WTC11 (cell line): ENCODE measurements around the gene KITLG. TPM values are rescaled to one million over a fixed set of nuclear protein-coding genes. Genes with fewer than 3 reads are reported as not detected.

Experiments
- ATAC-seq: fragments of 200-7000 bp; cut with Tn5 transposase; 2 replicates; pipeline ENCODE4 v1.10.0; 2021; ENCODE audit warnings: mild to moderate bottlenecking, moderate library complexity
- CTCF ChIA-PET: fragments of 300-600 bp; sonication (Branson Sonifier 250); formaldehyde crosslinking; loops from one replicate; lab custom pipeline; 2021; ENCODE audit warnings: antibody characterized with exemption; lab: Charles Lee
- POLR2A ChIA-PET: fragments of 350-600 bp; sonication (Branson Sonifier 250); formaldehyde crosslinking; loops from one replicate; lab custom pipeline; 2021; ENCODE audit warnings: antibody characterized with exemption; lab: Charles Lee
- DNase-seq: peaks from one replicate; pipeline ENCODE4 v3.0.0; 2021; ENCODE audit warnings: low spot score
- H3K27ac Mint-ChIP-seq: 2 replicates; pipeline ENCODE4 v1.8.0; 2021; ENCODE audit warnings: mixed read lengths
- H3K27me3 Mint-ChIP-seq: 2 replicates; pipeline ENCODE4 v1.8.0; 2021; ENCODE audit warnings: low read depth, mild to moderate bottlenecking, moderate library complexity, mixed read lengths
- H3K36me3 Mint-ChIP-seq: 2 replicates; pipeline ENCODE4 v1.8.0; 2021; ENCODE audit warnings: mixed read lengths
- H3K4me1 Mint-ChIP-seq: 2 replicates; pipeline ENCODE4 v1.8.0; 2022; ENCODE audit warnings: mixed read lengths
- H3K4me3 Mint-ChIP-seq: 2 replicates; pipeline ENCODE4 v1.8.0; 2021; ENCODE audit warnings: mild to moderate bottlenecking, moderate library complexity, mixed read lengths
- H3K9me3 Mint-ChIP-seq: 2 replicates; pipeline ENCODE4 v1.8.0; 2021; ENCODE audit warnings: mixed read lengths
- E2F1 ChIP-seq: sonication (generic); formaldehyde crosslinking; IDR thresholded peaks from 2 replicates; pipeline ENCODE4 v1.8.0; 2022; ENCODE audit warnings: mild to moderate bottlenecking, missing genetic modification reagents
- E2F4 ChIP-seq: sonication (generic); formaldehyde crosslinking; IDR thresholded peaks from 2 replicates; pipeline ENCODE4 v1.8.1; 2022; ENCODE audit warnings: low read depth, mild to moderate bottlenecking, moderate library complexity, missing genetic modification reagents, borderline replicate concordance
- GTF2I ChIP-seq: fragments of 250-450 bp; sonication (Bioruptor Pico); conservative IDR thresholded peaks from 2 replicates; pipeline ENCODE4 v1.4.0; 2021; ENCODE audit warnings: mild to moderate bottlenecking
- NFATC4 ChIP-seq: fragments of 250-450 bp; sonication (Bioruptor Pico); IDR thresholded peaks from 2 replicates; pipeline ENCODE4 v1.9.0; 2021; ENCODE audit warnings: mild to moderate bottlenecking
- NFE2L1 ChIP-seq: sonication (generic); formaldehyde crosslinking; IDR thresholded peaks from 2 replicates; pipeline ENCODE4 v1.8.1; 2023; ENCODE audit warnings: missing genetic modification reagents
- NR1H2 ChIP-seq: sonication (generic); formaldehyde crosslinking; IDR thresholded peaks from 2 replicates; pipeline ENCODE4 v1.9.0; 2021; ENCODE audit warnings: mild to moderate bottlenecking, moderate library complexity, missing genetic modification reagents
- PREB ChIP-seq: sonication (generic); formaldehyde crosslinking; IDR thresholded peaks from 2 replicates; pipeline ENCODE4 v1.8.1; 2022; ENCODE audit warnings: mild to moderate bottlenecking, missing genetic modification reagents, moderate library complexity, borderline replicate concordance
- SMAD3 ChIP-seq: sonication (generic); formaldehyde crosslinking; IDR thresholded peaks from 2 replicates; pipeline ENCODE4 v1.8.0; 2022; ENCODE audit warnings: missing genetic modification reagents, mild to moderate bottlenecking, borderline replicate concordance
- TEAD1 ChIP-seq: sonication (generic); formaldehyde crosslinking; IDR thresholded peaks from 2 replicates; pipeline ENCODE4 v1.8.0; 2022; ENCODE audit warnings: mild to moderate bottlenecking, missing genetic modification reagents
- TEAD4 ChIP-seq: sonication (generic); formaldehyde crosslinking; IDR thresholded peaks from 2 replicates; pipeline ENCODE4 v1.8.0; 2022; ENCODE audit warnings: mild to moderate bottlenecking, missing genetic modification reagents
- ZBTB21 ChIP-seq: sonication (generic); formaldehyde crosslinking; IDR thresholded peaks from 2 replicates; pipeline ENCODE4 v1.8.1; 2023; ENCODE audit warnings: mild to moderate bottlenecking, missing genetic modification reagents, borderline replicate concordance
- ZNF396 ChIP-seq: fragments of 250-450 bp; sonication (Bioruptor Pico); IDR thresholded peaks from 2 replicates; pipeline ENCODE4 v1.8.0; 2021; ENCODE audit warnings: mild to moderate bottlenecking, moderate library complexity, borderline replicate concordance
- ZNF416 ChIP-seq: fragments of 250-450 bp; sonication (Bioruptor Pico); IDR thresholded peaks from 2 replicates; pipeline ENCODE4 v1.9.0; 2021; ENCODE audit warnings: mild to moderate bottlenecking, inconsistent platforms
- ZNF512 ChIP-seq: sonication (generic); formaldehyde crosslinking; IDR thresholded peaks from 2 replicates; pipeline ENCODE4 v1.8.1; 2022; ENCODE audit warnings: missing genetic modification reagents, borderline replicate concordance
- ZSCAN18 ChIP-seq: fragments of 250-450 bp; sonication (Bioruptor Pico); IDR thresholded peaks from 2 replicates; pipeline ENCODE4 v2.1.2; 2022; ENCODE audit warnings: mild to moderate bottlenecking, moderate library complexity
- total RNA-seq: library from RNA; stranded (reverse); gene quantifications from 3 replicates; pipeline ENCODE4 v1.2.3, GENCODE V29; 2021
- TF ChIP-seq, protein P1 (sequence below): fragments of 250-450 bp; sonication (Bioruptor Pico); IDR thresholded peaks from 2 replicates; pipeline ENCODE4 v1.9.0; 2021; ENCODE audit warnings: mild to moderate bottlenecking
- TF ChIP-seq, protein P2 (sequence below): fragments of 250-450 bp; sonication (Bioruptor Pico); IDR thresholded peaks from 2 replicates; pipeline ENCODE4 v1.9.0; 2021; ENCODE audit warnings: mild to moderate bottlenecking, borderline replicate concordance

KITLG gene
- total RNA-seq, 1 experiment from 2014 or later = 12.5 TPM

DNA sequence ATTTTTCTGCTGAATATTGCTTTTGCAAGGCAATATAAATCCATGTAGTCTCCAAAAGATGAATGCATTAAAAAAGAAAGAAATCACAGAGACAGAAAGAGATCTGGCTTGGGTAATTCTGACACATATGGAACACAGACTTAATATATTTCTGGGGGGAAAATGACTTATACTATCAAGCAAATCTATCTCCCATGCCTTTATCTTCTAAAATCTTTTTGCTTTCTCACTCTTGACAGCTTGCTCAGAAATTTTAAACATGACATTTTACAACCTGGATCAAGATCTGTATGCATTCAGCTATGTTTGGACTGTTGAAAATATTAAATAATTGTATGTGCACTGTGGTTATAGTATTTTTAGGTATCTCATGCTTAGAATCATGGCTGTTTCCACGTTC, 73.0 kb downstream of the KITLG start:
- POLR2A ChIA-PET = no interaction called here
- H3K27ac Mint-ChIP-seq = no peak overlapping the region

GRCh38 chr12:88505696-88506095, 74.6 kb downstream of the KITLG start:
- no peak for DNase-seq
- peaks cover 21% of the 10 kb centered on the region for H3K4me1 Mint-ChIP-seq
- H3K27me3 Mint-ChIP-seq = no peaks in the 10 kb centered on the region
- POLR2A ChIA-PET = no interaction called here
- H3K9me3 Mint-ChIP-seq = no peaks in the 10 kb centered on the region
- H3K36me3 Mint-ChIP-seq = peaks cover 3% of the 10 kb centered on the region; the same call in 1 of the 2 replicates
- no peak for ATAC-seq
- CTCF ChIA-PET = no interaction called here
- no peak overlapping the region; the same call in 1 of the 2 replicates for H3K27ac Mint-ChIP-seq
- no peak overlapping the region for H3K4me3 Mint-ChIP-seq
- TF ChIP-seq ZNF512 (CRISPR knock-in tag) (no peak), ZNF396 (CRISPR knock-in tag) (no peak), SMAD3 (CRISPR knock-in tag) (no peak), ZNF416 (CRISPR knock-in tag) (no peak), NR1H2 (CRISPR knock-in tag) (no peak)
- TF ChIP-seq, protein P1, sequence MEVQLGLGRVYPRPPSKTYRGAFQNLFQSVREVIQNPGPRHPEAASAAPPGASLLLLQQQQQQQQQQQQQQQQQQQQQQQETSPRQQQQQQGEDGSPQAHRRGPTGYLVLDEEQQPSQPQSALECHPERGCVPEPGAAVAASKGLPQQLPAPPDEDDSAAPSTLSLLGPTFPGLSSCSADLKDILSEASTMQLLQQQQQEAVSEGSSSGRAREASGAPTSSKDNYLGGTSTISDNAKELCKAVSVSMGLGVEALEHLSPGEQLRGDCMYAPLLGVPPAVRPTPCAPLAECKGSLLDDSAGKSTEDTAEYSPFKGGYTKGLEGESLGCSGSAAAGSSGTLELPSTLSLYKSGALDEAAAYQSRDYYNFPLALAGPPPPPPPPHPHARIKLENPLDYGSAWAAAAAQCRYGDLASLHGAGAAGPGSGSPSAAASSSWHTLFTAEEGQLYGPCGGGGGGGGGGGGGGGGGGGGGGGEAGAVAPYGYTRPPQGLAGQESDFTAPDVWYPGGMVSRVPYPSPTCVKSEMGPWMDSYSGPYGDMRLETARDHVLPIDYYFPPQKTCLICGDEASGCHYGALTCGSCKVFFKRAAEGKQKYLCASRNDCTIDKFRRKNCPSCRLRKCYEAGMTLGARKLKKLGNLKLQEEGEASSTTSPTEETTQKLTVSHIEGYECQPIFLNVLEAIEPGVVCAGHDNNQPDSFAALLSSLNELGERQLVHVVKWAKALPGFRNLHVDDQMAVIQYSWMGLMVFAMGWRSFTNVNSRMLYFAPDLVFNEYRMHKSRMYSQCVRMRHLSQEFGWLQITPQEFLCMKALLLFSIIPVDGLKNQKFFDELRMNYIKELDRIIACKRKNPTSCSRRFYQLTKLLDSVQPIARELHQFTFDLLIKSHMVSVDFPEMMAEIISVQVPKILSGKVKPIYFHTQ (CRISPR knock-in tag) = no peak

More for the DNA sequence above, 73.0 kb downstream of the KITLG start:
- CTCF ChIA-PET = no interaction called here
- Mint-ChIP-seq H3K9me3 (no peaks in the 10 kb centered on the region), H3K36me3 (peaks cover 3% of the 10 kb centered on the region; the same call in 1 of the 2 replicates), H3K4me3 (no peak overlapping the region), H3K4me1 (peaks cover 19% of the 10 kb centered on the region), H3K27me3 (no peaks in the 10 kb centered on the region)
- ATAC-seq = no peak
- no peak for DNase-seq
- TF ChIP-seq ZSCAN18 (CRISPR knock-in tag) (no peak), NFATC4 (CRISPR knock-in tag) (no peak), NFE2L1 (no peak), GTF2I (CRISPR knock-in tag) (no peak), E2F1 (CRISPR knock-in tag) (no peak), ZNF416 (CRISPR knock-in tag) (no peak), TEAD1 (CRISPR knock-in tag) (no peak), PREB (CRISPR knock-in tag) (no peak), E2F4 (CRISPR knock-in tag) (no peak), TEAD4 (no peak), ZBTB21 (CRISPR knock-in tag) (no peak)
- TF ChIP-seq, protein P2, sequence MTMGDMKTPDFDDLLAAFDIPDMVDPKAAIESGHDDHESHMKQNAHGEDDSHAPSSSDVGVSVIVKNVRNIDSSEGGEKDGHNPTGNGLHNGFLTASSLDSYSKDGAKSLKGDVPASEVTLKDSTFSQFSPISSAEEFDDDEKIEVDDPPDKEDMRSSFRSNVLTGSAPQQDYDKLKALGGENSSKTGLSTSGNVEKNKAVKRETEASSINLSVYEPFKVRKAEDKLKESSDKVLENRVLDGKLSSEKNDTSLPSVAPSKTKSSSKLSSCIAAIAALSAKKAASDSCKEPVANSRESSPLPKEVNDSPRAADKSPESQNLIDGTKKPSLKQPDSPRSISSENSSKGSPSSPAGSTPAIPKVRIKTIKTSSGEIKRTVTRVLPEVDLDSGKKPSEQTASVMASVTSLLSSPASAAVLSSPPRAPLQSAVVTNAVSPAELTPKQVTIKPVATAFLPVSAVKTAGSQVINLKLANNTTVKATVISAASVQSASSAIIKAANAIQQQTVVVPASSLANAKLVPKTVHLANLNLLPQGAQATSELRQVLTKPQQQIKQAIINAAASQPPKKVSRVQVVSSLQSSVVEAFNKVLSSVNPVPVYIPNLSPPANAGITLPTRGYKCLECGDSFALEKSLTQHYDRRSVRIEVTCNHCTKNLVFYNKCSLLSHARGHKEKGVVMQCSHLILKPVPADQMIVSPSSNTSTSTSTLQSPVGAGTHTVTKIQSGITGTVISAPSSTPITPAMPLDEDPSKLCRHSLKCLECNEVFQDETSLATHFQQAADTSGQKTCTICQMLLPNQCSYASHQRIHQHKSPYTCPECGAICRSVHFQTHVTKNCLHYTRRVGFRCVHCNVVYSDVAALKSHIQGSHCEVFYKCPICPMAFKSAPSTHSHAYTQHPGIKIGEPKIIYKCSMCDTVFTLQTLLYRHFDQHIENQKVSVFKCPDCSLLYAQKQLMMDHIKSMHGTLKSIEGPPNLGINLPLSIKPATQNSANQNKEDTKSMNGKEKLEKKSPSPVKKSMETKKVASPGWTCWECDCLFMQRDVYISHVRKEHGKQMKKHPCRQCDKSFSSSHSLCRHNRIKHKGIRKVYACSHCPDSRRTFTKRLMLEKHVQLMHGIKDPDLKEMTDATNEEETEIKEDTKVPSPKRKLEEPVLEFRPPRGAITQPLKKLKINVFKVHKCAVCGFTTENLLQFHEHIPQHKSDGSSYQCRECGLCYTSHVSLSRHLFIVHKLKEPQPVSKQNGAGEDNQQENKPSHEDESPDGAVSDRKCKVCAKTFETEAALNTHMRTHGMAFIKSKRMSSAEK (CRISPR knock-in tag) = no peak
